GM12878 (cell line): ENCODE measurements around the gene RASAL2. TPM values are rescaled to one million over a fixed set of nuclear protein-coding genes. Genes with fewer than 3 reads are reported as not detected.

ENCODE experiments used
- ATAC-seq: fragments of 200-7000 bp; cut with Tn5 transposase; 3 replicates; pipeline ENCODE4 v1.9.1; 2020; ENCODE audit warnings: mild to moderate bottlenecking, moderate library complexity
- BruUV-seq: library from RNA; stranded (reverse); fragments of 400-500 nt; replicated peaks from 2 replicates; lab custom pipeline; 2021; lab: Mats Ljungman, UMichigan
- CTCF ChIA-PET: fragments of 300-600 bp; sonication (Branson Sonifier 250); formaldehyde crosslinking; extraction: SDS; loops from one replicate; lab custom pipeline; 2021; ENCODE audit warnings: inconsistent platforms; lab: Yijun Ruan, JAX
- POLR2A ChIA-PET: fragments of 350-600 bp; formaldehyde crosslinking; extraction: SDS; loops from one replicate; lab custom pipeline; 2021; ENCODE audit warnings: inconsistent platforms; lab: Charles Lee
- RAD21 ChIA-PET: fragments of 300-600 bp; sonication (Branson Sonifier 250); formaldehyde crosslinking; loops from one replicate; lab custom pipeline; 2023; ENCODE audit warnings: antibody characterized with exemption; ENCODE audit not compliant: unreplicated experiment; lab: Charles Lee
- SMC1A ChIA-PET: fragments of 300-600 bp; sonication (Branson Sonifier 250); formaldehyde crosslinking; loops from one replicate; lab custom pipeline; 2023; ENCODE audit not compliant: unreplicated experiment, uncharacterized antibody; lab: Charles Lee
- DNase-seq: peaks from one replicate; pipeline ENCODE4 v3.0.0-alpha.2; 2011; ENCODE audit warnings: low read depth, low spot score
- FAIRE-seq: peaks from 3 replicates; lab custom pipeline; 2011; peaks lifted over from hg19 to GRCh38; lab: Jason Lieb, UNC
- H2AFZ ChIP-seq: 2 replicates; pipeline ENCODE4 v1.6.0; 2011; ENCODE audit warnings: low read depth, low read length, control low read depth; ENCODE audit not compliant: control insufficient read depth
- H3K27ac ChIP-seq: 2 replicates; pipeline ENCODE4 v1.5.1; 2011; ENCODE audit warnings: control low read depth; ENCODE audit not compliant: control insufficient read depth, insufficient read depth
- H3K27me3 ChIP-seq, 2 experiments: replicated peaks in 1 of 2; 2 replicates each; pipeline versions ENCODE4 v1.6.0 to v1.6.1; 2011; ENCODE audit warnings: low read length in 1 of 2; ENCODE audit not compliant: control insufficient read depth in 2 of 2, insufficient read depth in 2 of 2
- H3K36me3 ChIP-seq, 2 experiments: 2 replicates each; pipeline ENCODE4 v1.5.1; 2011; ENCODE audit warnings: low read length in 1 of 2; ENCODE audit not compliant: control insufficient read depth in 2 of 2, insufficient read depth in 2 of 2
- H3K4me1 ChIP-seq: 2 replicates; pipeline ENCODE4 v1.6.1; 2011; ENCODE audit warnings: mild to moderate bottlenecking, low read length, moderate library complexity, mixed read lengths; ENCODE audit not compliant: control insufficient read depth, insufficient read depth
- H3K4me2 ChIP-seq: 2 replicates; pipeline ENCODE4 v1.6.0; 2011; ENCODE audit warnings: control low read depth; ENCODE audit not compliant: control insufficient read depth, insufficient read depth
- H3K4me3 ChIP-seq: fragments of 200-600 bp; sonication (generic); 2 replicates; pipeline ENCODE4 v1.5.1; 2016
- H3K79me2 ChIP-seq: 2 replicates; pipeline ENCODE4 v1.6.0; 2011; ENCODE audit warnings: low read length; ENCODE audit not compliant: control insufficient read depth, insufficient read depth
- H3K9ac ChIP-seq: 2 replicates; pipeline ENCODE4 v1.8.0; 2011; ENCODE audit warnings: low read length, control low read depth, mixed read lengths; ENCODE audit not compliant: control insufficient read depth, insufficient read depth
- H3K9me3 ChIP-seq: replicated peaks from 3 replicates; pipeline ENCODE4 v1.5.1; 2011; ENCODE audit warnings: mild to moderate bottlenecking, low read length; ENCODE audit not compliant: control insufficient read depth, insufficient read depth
- H4K20me1 ChIP-seq: 2 replicates; pipeline ENCODE4 v1.6.0; 2011; ENCODE audit not compliant: control insufficient read depth, insufficient read depth
- ASH2L ChIP-seq: fragments of 300-600, 200-600 bp; sonication (generic); IDR thresholded peaks from 2 replicates; pipeline ENCODE4 v1.6.1; 2017; ENCODE audit warnings: low read depth, mild to moderate bottlenecking, borderline replicate concordance
- CBX3 ChIP-seq: fragments of 200-600 bp; sonication (generic); IDR thresholded peaks from 2 replicates; pipeline ENCODE4 v1.6.1; 2016; ENCODE audit warnings: low read depth, borderline replicate concordance
- EED ChIP-seq: sonication (generic); IDR thresholded peaks from 2 replicates; pipeline ENCODE4 v1.6.1; 2016; ENCODE audit warnings: antibody characterized with exemption, low read depth
- IRF4 ChIP-seq: IDR thresholded peaks from 2 replicates; pipeline ENCODE4 v1.6.1; 2011; ENCODE audit warnings: low read depth, low read length
- KDM1A ChIP-seq: fragments of 200-600 bp; sonication (generic); IDR thresholded peaks from 2 replicates; pipeline ENCODE4 v1.6.1; 2016; ENCODE audit warnings: borderline replicate concordance
- KLF5 ChIP-seq: fragments of 450-650 bp; IDR thresholded peaks from 2 replicates; pipeline ENCODE4 v1.6.1; 2014; ENCODE audit warnings: mild to moderate bottlenecking; ENCODE audit not compliant: partially characterized antibody
- MXI1 ChIP-seq: fragments of 150-350 bp; IDR thresholded peaks from 2 replicates; pipeline ENCODE4 v1.6.1; 2011; ENCODE audit warnings: low read depth, mild to moderate bottlenecking, inconsistent platforms, low read length, improper control_type of control experiment
- NFYA ChIP-seq: IDR thresholded peaks from 2 replicates; pipeline ENCODE4 v1.6.1; 2011; ENCODE audit warnings: low read depth, mild to moderate bottlenecking, low read length, improper control_type of control experiment, borderline replicate concordance
- PAX5 ChIP-seq: IDR thresholded peaks from 2 replicates; pipeline ENCODE4 v1.6.1; 2011; ENCODE audit warnings: low read depth, low read length, borderline replicate concordance
- PML ChIP-seq: IDR thresholded peaks from 2 replicates; pipeline ENCODE4 v1.6.1; 2012; ENCODE audit warnings: low read length, inconsistent platforms
- STAT1 ChIP-seq: fragments of 450-650 bp; conservative IDR thresholded peaks from 2 replicates; pipeline ENCODE4 v1.6.1; 2014; ENCODE audit warnings: antibody characterized with exemption, mild to moderate bottlenecking
- WRNIP1 ChIP-seq: IDR thresholded peaks from 2 replicates; pipeline ENCODE4 v1.6.1; 2011; ENCODE audit warnings: low read depth, low read length, improper control_type of control experiment, borderline replicate concordance
- YBX1 ChIP-seq: fragments of 450-650 bp; IDR thresholded peaks from 2 replicates; pipeline ENCODE4 v1.6.1; 2016; ENCODE audit warnings: antibody characterized with exemption
- ZNF217 ChIP-seq: fragments of 450-650 bp; IDR thresholded peaks from 2 replicates; pipeline ENCODE4 v1.6.1; 2017; ENCODE audit warnings: antibody characterized with exemption, mild to moderate bottlenecking
- WGBS: methylation state at CpG from one replicate; pipeline ENCODE4 v1.1.6; 2016; ENCODE audit warnings: low lambda C conversion rate; ENCODE audit not compliant: insufficient replicate concordance, insufficient coverage; ENCODE audit errors: missing lambda C conversion rate; 5-methylcytosine and 5-hydroxymethylcytosine counted together
- in situ Hi-C: fragments of 300-500 bp; cut with MboI; formaldehyde crosslinking; loops from 9 replicates; pipeline ENCODE4 v1.14.3; 2018; ENCODE audit warnings: mixed read lengths
- intact Hi-C: fragments of 100-400 bp; cut with micrococcal nuclease; formaldehyde crosslinking; loops from one replicate; pipeline ENCODE4 v1.14.2; 2022; ENCODE audit not compliant: unreplicated experiment
- polyA plus RNA-seq, 11 experiments: library from polyadenylated mRNA; depleted of rRNA in 4 of 11; unstranded in 6 of 11; stranded (reverse) in 5 of 11; fragments of >200 nt; fragmentation: Nextera tagmentation in 4 of 11; fragmentation: Illumina TruSeq in 1 of 11; extraction: Ambion mirVana in 4 of 11; extraction: Trizol in 1 of 11; gene quantifications; 1 replicate in 1 of 11; 2 replicates in 10 of 11; pipeline versions ENCODE4 v1.2.1 to v1.2.3, GENCODE V29; 2011 to 2016; ENCODE audit warnings: inconsistent platforms in 2 of 11, missing spikeins in 2 of 11, low read depth in 1 of 11
- total RNA-seq, 4 experiments: library from RNA; depleted of rRNA in 3 of 4; stranded (reverse); fragments of >200 nt in 3 of 4; fragmentation: Illumina TruSeq in 1 of 4; extraction: Trizol in 1 of 4; gene quantifications; 2 replicates each; pipeline versions ENCODE4 v1.2.1 to v1.2.3, GENCODE V29; 2013 to 2021
- TF ChIP-seq, protein P1 (sequence below): fragments of 450-650 bp; IDR thresholded peaks from 2 replicates; pipeline ENCODE4 v1.6.1; 2017; ENCODE audit warnings: mild to moderate bottlenecking, low read depth, inconsistent platforms; ENCODE audit not compliant: poor library complexity, severe bottlenecking
- TF ChIP-seq, protein P2 (sequence below): IDR thresholded peaks from 2 replicates; pipeline ENCODE4 v1.6.1; 2011; ENCODE audit warnings: low read depth, low read length, improper control_type of control experiment, borderline replicate concordance
- TF ChIP-seq, protein P3 (sequence below): IDR thresholded peaks from 2 replicates; pipeline ENCODE4 v1.6.1; 2012; ENCODE audit warnings: low read length, inconsistent platforms
- TF ChIP-seq, protein P4 (sequence below): fragments of 450-650 bp; IDR thresholded peaks from 2 replicates; pipeline ENCODE4 v1.6.1; 2016; ENCODE audit warnings: mild to moderate bottlenecking

Gene RASAL2
- total and polyA plus RNA-seq, 10 of the 15 experiments (the other 5 are each of a cell fraction or from before 2014, with no cell fraction given) = 0.02 to 6.9 (median 0.17) TPM; not detected in 1

DNA sequence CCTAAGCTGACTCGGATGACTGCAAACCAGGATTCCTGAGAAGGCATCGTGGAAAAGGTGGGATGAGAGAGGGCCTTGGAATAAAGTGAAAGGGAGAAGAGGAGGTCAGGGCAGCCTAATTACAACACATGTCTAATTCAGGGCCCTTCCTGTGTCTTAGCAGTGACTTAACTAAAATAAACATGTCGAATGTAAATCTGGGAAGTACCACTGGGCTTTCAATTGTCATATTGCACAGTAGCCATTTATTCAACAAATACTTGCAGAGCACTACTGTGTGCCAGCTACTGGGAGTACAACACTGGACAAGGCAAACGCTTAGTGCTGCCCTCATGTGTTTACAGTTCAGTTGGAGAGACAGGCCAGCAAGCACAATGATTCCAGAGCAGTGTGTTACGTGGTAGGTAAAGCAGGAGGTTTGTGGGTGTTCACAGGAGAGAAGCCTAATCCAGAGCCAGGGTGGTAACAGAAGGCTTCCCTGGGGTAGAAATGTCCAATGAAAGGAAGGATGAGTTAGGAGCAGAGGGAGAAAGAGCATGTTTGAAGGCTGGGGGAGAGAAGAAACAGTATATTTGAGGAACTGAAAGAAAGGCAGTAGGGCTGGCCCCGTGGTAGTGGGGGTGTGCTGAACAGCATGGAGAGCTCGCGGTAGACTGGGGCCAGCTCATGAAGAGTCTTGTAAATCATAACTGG, 38.0 kb upstream of the RASAL2 start:
- intact Hi-C loops (loop anchor here (1.0 kb wide), 1 partner anchor 134 kb away; no protein-coding TSS in a partner anchor), in situ Hi-C loops (no loop called here)
- no TSS peak for BruUV-seq
- ChIA-PET RAD21 (interaction anchor here (0.6 to 3.2 kb wide), 14 partner anchors 11 to 133 kb away, joined by 3 to 40 read pairs (median 4); no protein-coding TSS in a partner anchor), POLR2A (interaction anchor here (0.7 to 1.0 kb wide), 2 partner anchors 11 to 69 kb away, joined by 4 to 5 read pairs; no protein-coding TSS in a partner anchor), SMC1A (interaction anchor here (0.5 to 2.9 kb wide), 15 partner anchors 10 to 137 kb away, joined by 3 to 25 read pairs (median 4); partner anchors contain the start of gene RASAL2), CTCF (interaction anchor here (0.6 to 5.8 kb wide), 18 partner anchors 8 to 446 kb away, joined by 3 to 54 read pairs (median 4); no protein-coding TSS in a partner anchor)
- peak overlapping the region; percentile 70 for H2AFZ ChIP-seq
- peak; percentile 97 for FAIRE-seq
- H3K27ac ChIP-seq = 0 out of 2 replicates have a peak overlapping the region, but pooled peaks have one; percentile 38
- peak; percentile 32 for DNase-seq
- H4K20me1 ChIP-seq = no peaks in the 10 kb centered on the region
- H3K27me3 ChIP-seq = no peaks in the 10 kb centered on the region; a peak in 1 of 4 replicates
- no peak overlapping the region for H3K9ac ChIP-seq
- H3K4me1 ChIP-seq = peaks cover 9% of the 10 kb centered on the region
- WGBS = 6% methylated on average over 8 of the region's 8 CpGs
- no peaks in the 10 kb centered on the region for H3K36me3 ChIP-seq
- no peaks in the 10 kb centered on the region for H3K79me2 ChIP-seq
- H3K4me3 ChIP-seq = no peak overlapping the region; the same call in 1 of the 2 replicates
- ATAC-seq = peak; percentile 97
- no peaks in the 10 kb centered on the region for H3K9me3 ChIP-seq
- peak overlapping the region; percentile 51 for H3K4me2 ChIP-seq
- TF ChIP-seq, protein P1, sequence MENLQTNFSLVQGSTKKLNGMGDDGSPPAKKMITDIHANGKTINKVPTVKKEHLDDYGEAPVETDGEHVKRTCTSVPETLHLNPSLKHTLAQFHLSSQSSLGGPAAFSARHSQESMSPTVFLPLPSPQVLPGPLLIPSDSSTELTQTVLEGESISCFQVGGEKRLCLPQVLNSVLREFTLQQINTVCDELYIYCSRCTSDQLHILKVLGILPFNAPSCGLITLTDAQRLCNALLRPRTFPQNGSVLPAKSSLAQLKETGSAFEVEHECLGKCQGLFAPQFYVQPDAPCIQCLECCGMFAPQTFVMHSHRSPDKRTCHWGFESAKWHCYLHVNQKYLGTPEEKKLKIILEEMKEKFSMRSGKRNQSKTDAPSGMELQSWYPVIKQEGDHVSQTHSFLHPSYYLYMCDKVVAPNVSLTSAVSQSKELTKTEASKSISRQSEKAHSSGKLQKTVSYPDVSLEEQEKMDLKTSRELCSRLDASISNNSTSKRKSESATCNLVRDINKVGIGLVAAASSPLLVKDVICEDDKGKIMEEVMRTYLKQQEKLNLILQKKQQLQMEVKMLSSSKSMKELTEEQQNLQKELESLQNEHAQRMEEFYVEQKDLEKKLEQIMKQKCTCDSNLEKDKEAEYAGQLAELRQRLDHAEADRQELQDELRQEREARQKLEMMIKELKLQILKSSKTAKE = peak; percentile 34
- TF ChIP-seq NFYA = no peak
- TF ChIP-seq IRF4 = peak; percentile 93
- TF ChIP-seq, protein P2, sequence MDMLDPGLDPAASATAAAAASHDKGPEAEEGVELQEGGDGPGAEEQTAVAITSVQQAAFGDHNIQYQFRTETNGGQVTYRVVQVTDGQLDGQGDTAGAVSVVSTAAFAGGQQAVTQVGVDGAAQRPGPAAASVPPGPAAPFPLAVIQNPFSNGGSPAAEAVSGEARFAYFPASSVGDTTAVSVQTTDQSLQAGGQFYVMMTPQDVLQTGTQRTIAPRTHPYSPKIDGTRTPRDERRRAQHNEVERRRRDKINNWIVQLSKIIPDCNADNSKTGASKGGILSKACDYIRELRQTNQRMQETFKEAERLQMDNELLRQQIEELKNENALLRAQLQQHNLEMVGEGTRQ = no peak
- no peak for TF ChIP-seq KDM1A
- no peak for TF ChIP-seq ASH2L
- TF ChIP-seq, protein P3, sequence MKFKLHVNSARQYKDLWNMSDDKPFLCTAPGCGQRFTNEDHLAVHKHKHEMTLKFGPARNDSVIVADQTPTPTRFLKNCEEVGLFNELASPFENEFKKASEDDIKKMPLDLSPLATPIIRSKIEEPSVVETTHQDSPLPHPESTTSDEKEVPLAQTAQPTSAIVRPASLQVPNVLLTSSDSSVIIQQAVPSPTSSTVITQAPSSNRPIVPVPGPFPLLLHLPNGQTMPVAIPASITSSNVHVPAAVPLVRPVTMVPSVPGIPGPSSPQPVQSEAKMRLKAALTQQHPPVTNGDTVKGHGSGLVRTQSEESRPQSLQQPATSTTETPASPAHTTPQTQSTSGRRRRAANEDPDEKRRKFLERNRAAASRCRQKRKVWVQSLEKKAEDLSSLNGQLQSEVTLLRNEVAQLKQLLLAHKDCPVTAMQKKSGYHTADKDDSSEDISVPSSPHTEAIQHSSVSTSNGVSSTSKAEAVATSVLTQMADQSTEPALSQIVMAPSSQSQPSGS = no peak
- TF ChIP-seq MXI1 = peak; percentile 31; the same call in 1 of the 2 replicates
- TF ChIP-seq STAT1 = no peak
- TF ChIP-seq EED = peak; percentile 28; the same call in 1 of the 2 replicates
- TF ChIP-seq, protein P4, sequence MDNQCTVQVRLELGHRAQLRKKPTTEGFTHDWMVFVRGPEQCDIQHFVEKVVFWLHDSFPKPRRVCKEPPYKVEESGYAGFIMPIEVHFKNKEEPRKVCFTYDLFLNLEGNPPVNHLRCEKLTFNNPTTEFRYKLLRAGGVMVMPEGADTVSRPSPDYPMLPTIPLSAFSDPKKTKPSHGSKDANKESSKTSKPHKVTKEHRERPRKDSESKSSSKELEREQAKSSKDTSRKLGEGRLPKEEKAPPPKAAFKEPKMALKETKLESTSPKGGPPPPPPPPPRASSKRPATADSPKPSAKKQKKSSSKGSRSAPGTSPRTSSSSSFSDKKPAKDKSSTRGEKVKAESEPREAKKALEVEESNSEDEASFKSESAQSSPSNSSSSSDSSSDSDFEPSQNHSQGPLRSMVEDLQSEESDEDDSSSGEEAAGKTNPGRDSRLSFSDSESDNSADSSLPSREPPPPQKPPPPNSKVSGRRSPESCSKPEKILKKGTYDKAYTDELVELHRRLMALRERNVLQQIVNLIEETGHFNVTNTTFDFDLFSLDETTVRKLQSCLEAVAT = peak; percentile 76
- TF ChIP-seq PAX5 = no peak
- no peak for TF ChIP-seq ZNF217
- no peak for TF ChIP-seq YBX1
- TF ChIP-seq PML = no peak
- no peak for TF ChIP-seq CBX3
- no peak for TF ChIP-seq KLF5
- TF ChIP-seq WRNIP1 = no peak
